Posterior cingulate gyrus (tissue), 11 donors: ENCODE results near the gene CCDC182.
A peak's percentile ranks its signal among the peaks of the same experiment; 100 is the strongest.

Experiments used
- DNase-seq, 10 donors: peaks; one replicate each; pipeline versions ENCODE4 v3.0.0 to v3.0.0-alpha.2; 2020 to 2021; ENCODE audit warnings: mixed read lengths in 3 of 10
- intact Hi-C: fragments of 100-400 bp; cut with DNase I; formaldehyde crosslinking; loops from one replicate; pipeline ENCODE4 v1.15.1; 2023

CCDC182 gene

GRCh38 chr17:57705921-57706695, 39.0 kb downstream of the CCDC182 start:
- intact Hi-C loops = no loop called here

GRCh38 chr17:57704448-57704847, 40.7 kb downstream of the CCDC182 start:
- intact Hi-C loops = no loop called here
- peak in 1 of 10 donors; percentile 55 for DNase-seq

More at GRCh38 chr17:57705921-57706695, 39.0 kb downstream of the CCDC182 start:
- DNase-seq = no peak

GRCh38 chr17:57703273-57703672, 41.8 kb downstream of the CCDC182 start:
- no peak for DNase-seq
- intact Hi-C loops = no loop called here

GRCh38 chr17:57701124-57701523, 44.0 kb downstream of the CCDC182 start:
- no peak for DNase-seq
- intact Hi-C loops = no loop called here

GRCh38 chr17:57699751-57700219, 45.3 kb downstream of the CCDC182 start:
- intact Hi-C loops = no loop called here
- no peak for DNase-seq

GRCh38 chr17:57697891-57698711, 47.0 kb downstream of the CCDC182 start:
- intact Hi-C loops = no loop called here
- no peak for DNase-seq

GRCh38 chr17:57697197-57697596, 47.9 kb downstream of the CCDC182 start:
- intact Hi-C loops = no loop called here

GRCh38 chr17:57696050-57696449, 49.0 kb downstream of the CCDC182 start:
- intact Hi-C loops = no loop called here
- no peak for DNase-seq

More at GRCh38 chr17:57697197-57697596, 47.9 kb downstream of the CCDC182 start:
- no peak for DNase-seq
